GM23248 (cell line): ENCODE results near the gene MTMR2.

Experiments used
- EZH2 ChIP-seq: fragments of 200-600 bp; sonication (generic); IDR thresholded peaks from 2 replicates; pipeline ENCODE4 v1.6.1; 2018; ENCODE audit warnings: antibody characterized with exemption, mild to moderate bottlenecking; ENCODE audit not compliant: insufficient read depth, poor library complexity, severe bottlenecking
- EZH2phosphoT487 ChIP-seq: fragments of 200-600 bp; sonication (generic); IDR thresholded peaks from 2 replicates; pipeline ENCODE4 v1.6.1; 2018; ENCODE audit warnings: antibody characterized with exemption, moderate library complexity, mild to moderate bottlenecking, low read depth; ENCODE audit not compliant: insufficient read depth

GRCh38 chr11:95931916-95932315 is 8.0 kb upstream of the MTMR2 start:
- TF ChIP-seq EZH2 (no peak), EZH2phosphoT487 (no peak)
